K562 (cell line): ENCODE results near the gene PHLDB1. TPM values are rescaled to one million over a fixed set of nuclear protein-coding genes. Genes with fewer than 3 reads are reported as not detected.
A peak's percentile ranks its signal among the peaks of the same experiment; 100 is the strongest.

Experiments
- ATAC-seq: fragments of 200-7000 bp; cut with Tn5 transposase; 3 replicates; pipeline ENCODE4 v1.9.1; 2020; ENCODE audit warnings: moderate library complexity
- BruUV-seq: library from RNA; stranded (reverse); fragments of 400-500 nt; replicated peaks from 2 replicates; lab custom pipeline; 2021; lab: Mats Ljungman, UMichigan
- CTCF ChIA-PET: fragments of 300-600 bp; formaldehyde crosslinking; extraction: SDS; loops from one replicate; lab custom pipeline; 2021; ENCODE audit warnings: low intra/inter-chr PET ratio; lab: Yijun Ruan, JAX
- POLR2A ChIA-PET: fragments of 300-600, 350-650 bp; sonication (Branson Sonifier 250); formaldehyde crosslinking; extraction: SDS; loops from one replicate; lab custom pipeline; 2021; ENCODE audit warnings: antibody characterized with exemption, inconsistent platforms; lab: Yijun Ruan, JAX
- DNase-seq, 4 experiments: peaks; one replicate each; pipeline versions ENCODE4 v3.0.0 to v3.0.0-alpha.2; 2011 to 2018; ENCODE audit warnings: low spot score in 3 of 4, mixed read lengths in 3 of 4; ENCODE audit errors: extremely low read depth in 1 of 4
- FAIRE-seq: peaks from 2 replicates; lab custom pipeline; 2011; peaks lifted over from hg19 to GRCh38; lab: Jason Lieb, UNC
- H2AFZ ChIP-seq: 2 replicates; pipeline ENCODE4 v1.6.0; 2011; ENCODE audit warnings: low read depth, low read length, control low read depth, inconsistent platforms
- H3K27ac ChIP-seq: fragments of 200-600 bp; 3 replicates; pipeline ENCODE4 v1.8.0; 2011; ENCODE audit warnings: low read depth, mild to moderate bottlenecking, control low read depth, inconsistent platforms, low read length, moderate library complexity, mixed read lengths; ENCODE audit errors: extremely low read depth
- H3K27me3 ChIP-seq, 2 experiments: fragments of 300-600 bp in 1 of 2; 2 replicates in 1 of 2; 3 replicates in 1 of 2; pipeline versions ENCODE4 v1.6.0 to v1.8.0; 2011; ENCODE audit warnings: inconsistent platforms in 2 of 2, low read length in 2 of 2, mild to moderate bottlenecking in 1 of 2, mixed read lengths in 1 of 2, moderate library complexity in 1 of 2; ENCODE audit not compliant: control insufficient read depth in 2 of 2, insufficient read depth in 2 of 2
- H3K36me3 ChIP-seq: fragments of 300-600 bp; 3 replicates; pipeline ENCODE4 v1.8.0; 2011; ENCODE audit warnings: mild to moderate bottlenecking, low read length, inconsistent platforms; ENCODE audit not compliant: control insufficient read depth, insufficient read depth
- H3K4me1 ChIP-seq, 2 experiments: fragments of 200-600 bp in 1 of 2; replicated peaks in 1 of 2; 2 replicates in 1 of 2; 3 replicates in 1 of 2; pipeline versions ENCODE4 v1.5.1 to v1.8.0; 2011; ENCODE audit warnings: inconsistent platforms in 2 of 2, low read length in 2 of 2, mild to moderate bottlenecking in 1 of 2, mixed read lengths in 1 of 2, moderate library complexity in 1 of 2; ENCODE audit not compliant: control insufficient read depth in 2 of 2, insufficient read depth in 2 of 2
- H3K4me2 ChIP-seq: 2 replicates; pipeline ENCODE4 v1.6.1; 2011; ENCODE audit warnings: low read length, control low read depth, inconsistent platforms, mixed read lengths; ENCODE audit not compliant: insufficient read depth
- H3K4me3 ChIP-seq: fragments of 200-600 bp; sonication (generic), shearing (Covaris generic); 2 replicates; pipeline ENCODE4 v1.5.1; 2016; ENCODE audit warnings: control low read depth, inconsistent platforms
- H3K79me2 ChIP-seq: fragments of 200-600 bp; 3 replicates; pipeline ENCODE4 v1.8.0; 2011; ENCODE audit warnings: low read length, inconsistent platforms; ENCODE audit not compliant: control insufficient read depth, insufficient read depth
- H3K9ac ChIP-seq, 2 experiments: 2 replicates each; pipeline versions ENCODE4 v1.6.0 to v1.6.1; 2011; ENCODE audit warnings: low read depth in 2 of 2, low read length in 2 of 2, control low read depth in 1 of 2, inconsistent platforms in 1 of 2, mild to moderate bottlenecking in 1 of 2, mixed read lengths in 1 of 2; ENCODE audit not compliant: insufficient read depth in 1 of 2
- H3K9me1 ChIP-seq: one replicate; pipeline ENCODE4 v1.6.0; 2011; ENCODE audit warnings: inconsistent platforms, mild to moderate bottlenecking, low read length, moderate library complexity; ENCODE audit not compliant: control insufficient read depth, insufficient read depth
- H3K9me3 ChIP-seq: replicated peaks from 2 replicates; pipeline ENCODE4 v1.5.1; 2011; ENCODE audit warnings: low read depth, low read length, inconsistent platforms; ENCODE audit not compliant: control insufficient read depth, insufficient read depth
- H4K20me1 ChIP-seq: replicated peaks from 2 replicates; pipeline ENCODE4 v1.6.1; 2011; ENCODE audit warnings: low read length, inconsistent platforms, mixed read lengths; ENCODE audit not compliant: control insufficient read depth, insufficient read depth
- ARID2 ChIP-seq: fragments of 450-650 bp; IDR thresholded peaks from 2 replicates; pipeline ENCODE4 v1.6.1; 2017; ENCODE audit warnings: antibody characterized with exemption, mild to moderate bottlenecking
- BMI1 ChIP-seq: fragments of 150-350 bp; IDR thresholded peaks from 2 replicates; pipeline ENCODE4 v1.6.1; 2014; ENCODE audit warnings: low read length
- E2F3 ChIP-seq: fragments of 250-450 bp; sonication (Bioruptor Pico); IDR thresholded peaks from 2 replicates; pipeline ENCODE4 v1.4.0; 2020; ENCODE audit warnings: mild to moderate bottlenecking
- HMG20A ChIP-seq: fragments of 450-650 bp; formaldehyde crosslinking; conservative IDR thresholded peaks from 2 replicates; pipeline ENCODE4 v1.4.0; 2020; ENCODE audit warnings: mild to moderate bottlenecking, mixed read lengths
- POLR3A ChIP-seq: IDR thresholded peaks from 2 replicates; pipeline ENCODE4 v1.6.1; 2011; ENCODE audit warnings: borderline replicate concordance, mild to moderate bottlenecking, moderate library complexity; ENCODE audit not compliant: insufficient read length, insufficient read depth; ENCODE audit errors: extremely low read depth
- RBFOX2 ChIP-seq: fragments of 200-400 bp; formaldehyde crosslinking; IDR thresholded peaks from 2 replicates; pipeline ENCODE4 v1.6.1; 2017; ENCODE audit warnings: low read depth, mild to moderate bottlenecking, low read length, moderate library complexity
- SAFB2 ChIP-seq: fragments of 200-400 bp; formaldehyde crosslinking; IDR thresholded peaks from 2 replicates; pipeline ENCODE4 v1.6.1; 2018; ENCODE audit warnings: borderline replicate concordance, low read length, low read depth, moderate library complexity; ENCODE audit not compliant: severe bottlenecking
- TCFL5 ChIP-seq: fragments of 250-450 bp; sonication (Bioruptor Pico); conservative IDR thresholded peaks from 2 replicates; pipeline ENCODE4 v1.6.1; 2021; ENCODE audit warnings: mild to moderate bottlenecking, moderate library complexity, matching md5 sums
- ZBTB1 ChIP-seq: sonication (generic); formaldehyde crosslinking; IDR thresholded peaks from 2 replicates; pipeline ENCODE4 v1.8.1; 2023; ENCODE audit warnings: missing genetic modification reagents, low read depth, mild to moderate bottlenecking, borderline replicate concordance
- ZNF398 ChIP-seq: fragments of 250-450 bp; sonication (Bioruptor Pico); IDR thresholded peaks from 2 replicates; pipeline ENCODE4 v1.8.0; 2021; ENCODE audit warnings: moderate library complexity, mild to moderate bottlenecking, inconsistent platforms
- WGBS: fragments of 100-300 bp; shearing (Covaris generic); methylation state at CpG from one replicate; pipeline ENCODE4 v1.1.6; 2016; ENCODE audit warnings: low coverage, mixed read lengths; ENCODE audit not compliant: insufficient coverage; ENCODE audit errors: missing lambda C conversion rate; 5-methylcytosine and 5-hydroxymethylcytosine counted together
- in situ Hi-C: fragments of 300-500 bp; cut with MboI; formaldehyde crosslinking; loops from 4 replicates; pipeline ENCODE4 v1.15.0; 2018; ENCODE audit warnings: inconsistent platforms, mixed read lengths
- intact Hi-C: fragments of 100-400 bp; cut with micrococcal nuclease; formaldehyde crosslinking; loops from 2 replicates; pipeline ENCODE4 v1.14.2; 2022
- polyA plus RNA-seq, 8 experiments: library from polyadenylated mRNA; depleted of rRNA in 4 of 8; stranded (reverse) in 5 of 8; unstranded in 3 of 8; fragments of >200 nt; fragmentation: Nextera tagmentation in 2 of 8; fragmentation: Illumina TruSeq in 1 of 8; extraction: Ambion mirVana in 2 of 8; extraction: Trizol in 1 of 8; gene quantifications; 2 replicates each; pipeline versions ENCODE4 v1.2.1 to v1.2.3, GENCODE V29; 2011 to 2014; ENCODE audit warnings: inconsistent platforms in 1 of 8, missing spikeins in 1 of 8
- total RNA-seq, 7 experiments: library from RNA; depleted of rRNA in 6 of 7; stranded (reverse); fragments of >200 nt in 6 of 7; fragmentation: Illumina TruSeq in 2 of 7; extraction: Trizol in 2 of 7; gene quantifications; 2 replicates each; pipeline versions ENCODE4 v1.2.1 to v1.2.3, GENCODE V29; 2011 to 2021; ENCODE audit warnings: low replicate concordance in 1 of 7

PHLDB1 gene
- total and polyA plus RNA-seq, 9 of the 15 experiments (the other 6 are each of a cell fraction or from before 2014, with no cell fraction given): 2.0 to 28.7 (median 16.2) TPM

DNA sequence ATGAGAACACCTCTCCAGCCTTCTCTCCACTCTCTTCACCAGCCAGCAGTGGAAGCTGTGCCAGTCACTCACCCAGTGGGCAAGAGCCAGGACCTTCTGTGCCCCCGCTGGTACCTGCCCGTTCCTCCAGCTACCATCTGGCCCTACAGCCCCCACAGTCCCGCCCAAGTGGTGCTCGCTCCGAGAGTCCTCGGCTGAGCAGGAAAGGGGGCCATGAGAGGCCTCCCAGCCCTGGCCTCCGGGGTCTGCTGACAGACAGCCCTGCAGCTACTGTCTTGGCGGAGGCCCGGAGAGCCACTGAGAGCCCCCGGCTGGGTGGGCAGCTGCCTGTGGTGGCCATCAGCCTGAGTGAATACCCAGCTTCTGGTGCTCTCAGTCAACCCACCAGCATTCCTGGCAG lies 20.2 kb downstream of the PHLDB1 start:
- Histone ChIP-seq H3K27ac (no peak overlapping the region), H3K9me3 (no peaks in the 10 kb centered on the region)

GRCh38 chr11:118628031-118628430 lies 20.6 kb downstream of the PHLDB1 start:
- intact Hi-C loops (no loop called here), in situ Hi-C loops (no loop called here)
- no peaks in the 10 kb centered on the region for H3K9me3 ChIP-seq
- H3K9me1 ChIP-seq: no peaks in the 10 kb centered on the region
- BruUV-seq: no TSS peak
- H3K4me1 ChIP-seq: peaks cover 0 to 31% of the 10 kb centered on the region in 2 experiments; a peak in 3 of 5 replicates
- ChIA-PET CTCF (no interaction called here), POLR2A (interaction anchor here (0.6 to 0.7 kb wide), 2 partner anchors 162 to 443 kb away, joined by 3 read pairs; no protein-coding TSS in a partner anchor)
- ATAC-seq (no peak), DNase-seq (no peak), FAIRE-seq (no peak)
- H3K4me3 ChIP-seq: no peak overlapping the region
- no peak overlapping the region for H2AFZ ChIP-seq
- H4K20me1 ChIP-seq: peaks cover 5% of the 10 kb centered on the region; the same call in 1 of the 2 replicates
- H3K4me2 ChIP-seq: no peak overlapping the region
- H3K79me2 ChIP-seq: no peaks in the 10 kb centered on the region
- no peaks in the 10 kb centered on the region for H3K27me3 ChIP-seq
- no peak overlapping the region for H3K27ac ChIP-seq
- H3K36me3 ChIP-seq: peaks cover 39% of the 10 kb centered on the region; the same call in 2 of the 3 replicates
- 96% methylated on average over 14 of the region's 20 CpGs for WGBS
- peak overlapping the region in 1 of 2 experiments; percentile 26; a peak in 1 of 4 replicates for H3K9ac ChIP-seq
- TF ChIP-seq ZBTB1 (CRISPR knock-in tag): no peak
- TF ChIP-seq SAFB2: no peak
- no peak for TF ChIP-seq HMG20A (CRISPR knock-in tag)
- TF ChIP-seq TCFL5 (CRISPR knock-in tag): no peak
- TF ChIP-seq ZNF398 (CRISPR knock-in tag): no peak
- TF ChIP-seq RBFOX2: no peak
- TF ChIP-seq E2F3 (CRISPR knock-in tag): no peak
- no peak for TF ChIP-seq POLR3A
- TF ChIP-seq ARID2: no peak

More for the DNA sequence above, 20.2 kb downstream of the PHLDB1 start:
- Histone ChIP-seq H4K20me1 (peaks cover 5% of the 10 kb centered on the region; the same call in 1 of the 2 replicates), H3K9me1 (no peaks in the 10 kb centered on the region), H3K4me2 (no peak overlapping the region), H3K4me3 (no peak overlapping the region), H3K9ac (peak overlapping the region in 1 of 2 experiments; percentile 5; a peak in 1 of 4 replicates), H3K36me3 (peaks cover 39% of the 10 kb centered on the region; the same call in 2 of the 3 replicates), H3K79me2 (0 out of 3 replicates have a peak, but pooled peaks cover 2% of the 10 kb centered on the region), H3K4me1 (peaks cover 1 to 35% of the 10 kb centered on the region in 2 experiments; a peak in 3 of 5 replicates), H3K27me3 (no peaks in the 10 kb centered on the region), H2AFZ (no peak overlapping the region)
- FAIRE-seq (no peak), ATAC-seq (no peak), DNase-seq (no peak)
- TF ChIP-seq BMI1: no peak
- POLR2A ChIA-PET: interaction anchor here (0.6 to 0.7 kb wide), 2 partner anchors 163 to 442 kb away, joined by 3 read pairs; no protein-coding TSS in a partner anchor
- in situ Hi-C loops: no loop called here
- CTCF ChIA-PET: no interaction called here
- no TSS peak for BruUV-seq
- WGBS: 96% methylated on average over 9 of the region's 10 CpGs
- intact Hi-C loops: no loop called here
